NB4 (cell line): Measurements from ENCODE around the gene RWDD3.

Experiments
- CTCF ChIP-seq: IDR thresholded peaks from one replicate; pipeline ENCODE4 v1.5.1; 2012; ENCODE audit warnings: low read depth, low read length
- MAX ChIP-seq: IDR thresholded peaks from 2 replicates; pipeline ENCODE4 v1.6.1; 2011; ENCODE audit warnings: low read depth, low read length
- POLR2A ChIP-seq: IDR thresholded peaks from 2 replicates; pipeline ENCODE4 v1.6.1; 2011; ENCODE audit warnings: mild to moderate bottlenecking; ENCODE audit not compliant: insufficient read length; ENCODE audit errors: extremely low read depth

DNA sequence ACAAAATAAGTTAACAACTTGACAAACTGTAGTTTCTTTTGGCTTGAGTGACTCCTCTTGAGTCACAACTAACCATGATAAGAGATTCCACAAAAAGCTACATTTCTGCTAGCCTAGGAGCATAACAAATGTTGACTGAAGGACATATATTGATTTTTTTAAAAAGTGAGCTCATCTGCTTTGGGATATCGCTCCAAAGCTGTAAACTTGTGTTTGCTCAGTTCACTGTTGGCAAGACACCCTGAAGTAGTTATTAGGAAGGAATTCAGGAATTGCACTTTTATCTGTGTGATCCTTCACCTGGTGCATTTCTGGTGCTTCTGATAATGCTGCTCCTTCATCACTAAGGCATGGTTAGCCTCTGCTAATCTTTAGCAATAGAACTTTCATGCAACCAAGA, 23.7 kb downstream of the RWDD3 start:
- no peak for TF ChIP-seq CTCF
- TF ChIP-seq POLR2A = no peak
- no peak for TF ChIP-seq MAX
